BE2C (cell line): ENCODE measurements around the gene TMEM138.

Source experiments
- DNase-seq: peaks from one replicate; pipeline ENCODE4 v3.0.0-alpha.2; 2020
- H3K27me3 ChIP-seq: fragments of 250-450 bp; sonication (Bioruptor Pico); 2 replicates; pipeline ENCODE4 v1.5.1; 2020; ENCODE audit warnings: mild to moderate bottlenecking
- H3K36me3 ChIP-seq: fragments of 250-450 bp; sonication (Bioruptor Pico); 2 replicates; pipeline ENCODE4 v1.5.1; 2020; ENCODE audit warnings: mild to moderate bottlenecking
- H3K4me1 ChIP-seq: fragments of 250-450 bp; sonication (Bioruptor Pico); 2 replicates; pipeline ENCODE4 v1.5.1; 2020
- H3K4me3 ChIP-seq: 2 replicates; pipeline ENCODE4 v1.5.1; 2011; ENCODE audit warnings: low read depth, low read length
- H3K9me3 ChIP-seq: fragments of 250-450 bp; sonication (Bioruptor Pico); 2 replicates; pipeline ENCODE4 v1.5.1; 2020
- TF ChIP-seq, protein P1 (sequence below): IDR thresholded peaks from 2 replicates; pipeline ENCODE4 v1.5.1; 2012; ENCODE audit warnings: mild to moderate bottlenecking, low read depth, low read length

Gene TMEM138

DNA sequence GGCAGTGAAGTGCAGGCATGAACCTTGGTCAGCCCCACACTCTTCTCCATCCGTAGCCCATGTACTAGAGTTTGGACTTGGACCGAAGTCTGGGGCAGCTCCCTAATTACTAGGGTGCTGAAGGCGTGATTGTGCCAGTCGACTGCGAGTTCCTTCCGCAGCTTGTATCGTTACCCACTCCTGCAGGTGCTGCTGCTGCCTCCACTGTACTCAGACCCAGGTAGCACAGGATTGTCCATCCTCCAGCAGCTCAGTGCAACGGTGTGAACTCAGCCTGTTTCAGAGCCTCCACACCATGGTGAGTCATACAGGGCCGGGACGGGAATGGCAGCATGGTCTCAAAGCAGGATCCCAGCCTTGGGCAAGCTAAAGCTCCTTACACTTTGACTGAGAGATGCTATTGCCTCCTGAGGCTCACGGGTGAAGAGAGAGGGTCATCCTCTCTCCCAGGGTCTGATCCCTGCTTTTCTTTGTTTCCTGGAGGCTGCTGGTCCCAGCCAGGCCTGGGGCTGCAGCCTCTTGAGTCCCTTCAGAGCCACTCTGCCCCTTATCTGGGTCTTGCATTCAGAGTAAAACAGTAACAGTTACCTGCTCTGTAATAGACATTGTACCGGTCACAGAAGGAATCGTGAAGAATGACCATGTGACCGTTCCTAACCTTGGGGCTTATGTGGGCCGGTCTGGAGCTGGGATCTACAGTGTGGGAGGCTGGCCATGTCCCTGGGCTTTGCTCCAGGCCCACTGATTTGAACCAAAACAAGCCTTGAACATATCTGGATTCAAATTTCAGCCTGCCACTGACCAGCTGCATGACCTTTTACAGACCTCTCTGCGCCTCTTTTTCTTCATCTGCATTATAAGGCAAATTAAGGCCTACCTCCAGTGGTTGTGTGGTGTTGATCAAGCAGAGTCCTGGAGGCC is 27.5 kb upstream of the TMEM138 start:
- TF ChIP-seq, protein P1, sequence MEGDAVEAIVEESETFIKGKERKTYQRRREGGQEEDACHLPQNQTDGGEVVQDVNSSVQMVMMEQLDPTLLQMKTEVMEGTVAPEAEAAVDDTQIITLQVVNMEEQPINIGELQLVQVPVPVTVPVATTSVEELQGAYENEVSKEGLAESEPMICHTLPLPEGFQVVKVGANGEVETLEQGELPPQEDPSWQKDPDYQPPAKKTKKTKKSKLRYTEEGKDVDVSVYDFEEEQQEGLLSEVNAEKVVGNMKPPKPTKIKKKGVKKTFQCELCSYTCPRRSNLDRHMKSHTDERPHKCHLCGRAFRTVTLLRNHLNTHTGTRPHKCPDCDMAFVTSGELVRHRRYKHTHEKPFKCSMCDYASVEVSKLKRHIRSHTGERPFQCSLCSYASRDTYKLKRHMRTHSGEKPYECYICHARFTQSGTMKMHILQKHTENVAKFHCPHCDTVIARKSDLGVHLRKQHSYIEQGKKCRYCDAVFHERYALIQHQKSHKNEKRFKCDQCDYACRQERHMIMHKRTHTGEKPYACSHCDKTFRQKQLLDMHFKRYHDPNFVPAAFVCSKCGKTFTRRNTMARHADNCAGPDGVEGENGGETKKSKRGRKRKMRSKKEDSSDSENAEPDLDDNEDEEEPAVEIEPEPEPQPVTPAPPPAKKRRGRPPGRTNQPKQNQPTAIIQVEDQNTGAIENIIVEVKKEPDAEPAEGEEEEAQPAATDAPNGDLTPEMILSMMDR, result no peak
- Histone ChIP-seq H3K4me3 (no peak overlapping the region), H3K36me3 (no peaks in the 10 kb centered on the region), H3K27me3 (no peaks in the 10 kb centered on the region), H3K9me3 (no peaks in the 10 kb centered on the region), H3K4me1 (no peaks in the 10 kb centered on the region; the same call in 1 of the 2 replicates)
- no peak for DNase-seq

- no peak overlapping the region for H3K4me3 ChIP-seq
- H3K36me3 ChIP-seq, result no peaks in the 10 kb centered on the region
- no peaks in the 10 kb centered on the region for H3K9me3 ChIP-seq
- no peaks in the 10 kb centered on the region for H3K27me3 ChIP-seq
- DNase-seq, result no peak
- TF ChIP-seq, protein P1, result no peak
- H3K4me1 ChIP-seq, result no peaks in the 10 kb centered on the region; the same call in 1 of the 2 replicates
Measured at GRCh38 chr11:61335355-61335710, 26.8 kb upstream of the TMEM138 start.

DNA sequence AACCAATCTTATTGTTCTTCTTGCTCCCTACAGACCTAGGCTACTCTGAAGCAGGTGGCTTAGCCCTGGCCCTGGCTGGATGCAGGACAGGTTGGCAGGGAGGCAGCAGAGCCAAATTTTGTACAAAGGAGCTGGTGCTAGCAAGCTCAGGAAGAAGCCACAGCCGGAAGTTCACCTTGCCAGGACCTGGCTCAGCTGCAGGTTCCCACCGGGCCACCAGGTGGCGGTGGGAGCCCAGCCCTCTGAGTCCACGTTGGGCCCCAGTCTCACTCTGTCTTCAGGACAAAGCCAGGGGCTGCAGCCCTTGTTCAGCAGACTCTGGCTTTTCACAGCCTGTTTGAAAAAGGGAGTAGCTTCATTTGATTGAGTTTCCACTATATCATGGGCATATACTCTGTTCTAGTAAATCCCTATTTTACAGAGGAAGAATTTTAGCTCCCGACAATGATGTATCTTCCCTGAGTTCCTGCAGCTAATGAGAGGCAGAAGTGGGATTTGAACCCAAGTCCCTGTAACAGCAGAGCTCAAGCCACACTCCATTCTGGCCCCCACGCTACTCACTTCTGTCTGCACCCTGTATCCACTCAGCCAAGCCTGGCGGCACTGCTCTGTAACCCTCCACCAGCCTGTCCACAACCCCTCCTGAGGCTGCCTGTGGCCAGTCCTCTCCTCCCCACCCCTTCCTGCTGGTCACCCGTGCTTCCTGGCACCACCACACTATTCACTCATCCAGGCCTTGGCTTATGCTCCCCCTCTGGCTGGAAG is 25.8 kb upstream of the TMEM138 start:
- no peaks in the 10 kb centered on the region for H3K36me3 ChIP-seq
- TF ChIP-seq, protein P1, result peak; percentile 86
- peak; percentile 77 for DNase-seq
- no peaks in the 10 kb centered on the region for H3K27me3 ChIP-seq
- H3K4me3 ChIP-seq, result no peak overlapping the region
- H3K9me3 ChIP-seq, result no peaks in the 10 kb centered on the region
- no peaks in the 10 kb centered on the region; the same call in 1 of the 2 replicates for H3K4me1 ChIP-seq

- Histone ChIP-seq H3K9me3 (no peaks in the 10 kb centered on the region), H3K4me1 (no peaks in the 10 kb centered on the region; the same call in 1 of the 2 replicates), H3K27me3 (no peaks in the 10 kb centered on the region), H3K36me3 (no peaks in the 10 kb centered on the region), H3K4me3 (no peak overlapping the region)
- no peak for DNase-seq
- TF ChIP-seq, protein P1, result no peak
Measured at GRCh38 chr11:61337706-61338470, 24.3 kb upstream of the TMEM138 start.

DNA sequence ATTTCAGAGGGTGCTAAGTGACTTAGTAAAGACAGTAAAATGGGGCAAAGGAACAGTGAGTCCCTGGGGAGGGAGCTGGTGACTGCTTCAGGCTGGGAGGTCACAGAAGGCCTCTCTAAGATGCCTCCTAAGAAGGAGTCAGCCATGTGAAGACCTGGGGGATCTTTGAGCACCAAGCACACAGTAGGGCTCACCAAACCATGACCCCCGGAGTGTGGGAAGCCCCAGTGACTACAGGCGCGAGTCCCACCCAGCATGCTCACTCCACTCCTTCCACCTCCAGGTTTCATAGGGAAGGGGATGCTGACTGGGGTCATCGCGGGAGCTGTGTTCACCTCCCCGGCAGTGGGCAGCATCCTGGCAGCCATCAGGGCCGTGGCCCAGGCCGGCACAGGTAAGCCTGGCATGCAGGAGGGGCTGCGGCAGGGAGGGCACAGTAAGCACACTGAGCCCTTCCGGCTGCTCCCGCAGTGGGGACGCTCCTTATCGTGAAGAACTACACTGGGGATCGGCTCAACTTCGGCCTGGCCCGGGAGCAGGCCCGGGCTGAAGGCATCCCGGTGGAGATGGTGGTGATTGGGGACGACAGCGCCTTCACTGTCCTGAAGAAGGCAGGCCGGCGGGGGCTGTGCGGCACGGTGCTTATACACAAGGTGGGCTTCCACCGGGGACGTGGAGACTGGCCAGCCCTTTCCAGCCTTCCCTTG is 23.2 kb upstream of the TMEM138 start:
- Histone ChIP-seq H3K27me3 (no peaks in the 10 kb centered on the region), H3K9me3 (no peaks in the 10 kb centered on the region), H3K4me1 (no peaks in the 10 kb centered on the region; the same call in 1 of the 2 replicates), H3K36me3 (no peaks in the 10 kb centered on the region), H3K4me3 (no peak overlapping the region)
- DNase-seq, result no peak
- TF ChIP-seq, protein P1, result no peak
